ENCODE measurements around the gene RPS21. TPM values are rescaled to one million over a fixed set of nuclear protein-coding genes. Genes with fewer than 3 reads are reported as not detected.
A peak's percentile ranks its signal among the peaks of the same experiment; 100 is the strongest.

RPS21 gene
- total RNA-seq, 1 donor from 2014 or later = 1,629 TPM

DNA sequence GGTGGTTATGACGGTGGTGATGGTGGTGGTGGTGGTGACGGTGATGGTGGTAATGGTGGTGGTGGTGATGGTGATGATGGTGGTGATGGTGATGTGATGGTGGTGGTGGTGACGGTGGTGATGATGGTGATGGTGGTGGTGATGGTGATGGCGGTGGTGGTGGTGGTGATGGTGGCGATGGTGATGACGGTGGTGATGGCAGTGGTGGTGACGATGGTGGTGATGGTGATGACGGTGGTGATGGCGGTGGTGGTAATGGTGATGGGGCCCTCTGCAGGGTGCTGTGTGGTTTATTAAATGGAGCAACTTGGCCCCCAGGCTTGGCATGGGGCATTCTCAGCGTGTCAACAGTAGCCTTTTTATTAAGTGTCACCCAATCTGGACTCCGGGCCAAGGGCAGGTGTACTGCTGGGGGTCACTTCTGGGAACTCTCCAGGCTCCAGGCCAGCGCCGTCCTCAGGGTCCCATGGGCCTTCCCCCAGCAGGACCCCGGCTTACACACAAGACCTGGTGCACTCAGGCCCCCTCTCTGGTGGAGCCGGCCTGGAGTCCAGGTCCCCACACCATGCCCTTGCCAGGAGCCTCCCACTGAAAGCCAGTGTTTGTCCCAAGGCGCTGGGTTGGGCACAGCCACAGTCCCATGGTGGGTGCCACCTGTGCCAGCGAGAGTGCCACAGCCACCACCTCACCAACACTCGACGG is 11.4 kb downstream of the RPS21 start:
- DNase-seq (ENCODE audit: low spot score) = no peak
- Mint-ChIP-seq H3K9me3 (no peaks in the 10 kb centered on the region), H3K27me3 (ENCODE audit: insufficient read depth, low read depth) (no peaks in the 10 kb centered on the region), H3K36me3 (peaks cover 15% of the 10 kb centered on the region), H3K4me3 (no peak overlapping the region), H3K27ac (peak overlapping the region; percentile 39), H3K4me1 (no peaks in the 10 kb centered on the region)
- TF ChIP-seq EZH2 (IDR thresholded peaks at IDR 0.05) = no peak
- TF ChIP-seq EZH2phosphoT487 (IDR thresholded peaks at IDR 0.05) = no peak
- TF ChIP-seq, protein P1, sequence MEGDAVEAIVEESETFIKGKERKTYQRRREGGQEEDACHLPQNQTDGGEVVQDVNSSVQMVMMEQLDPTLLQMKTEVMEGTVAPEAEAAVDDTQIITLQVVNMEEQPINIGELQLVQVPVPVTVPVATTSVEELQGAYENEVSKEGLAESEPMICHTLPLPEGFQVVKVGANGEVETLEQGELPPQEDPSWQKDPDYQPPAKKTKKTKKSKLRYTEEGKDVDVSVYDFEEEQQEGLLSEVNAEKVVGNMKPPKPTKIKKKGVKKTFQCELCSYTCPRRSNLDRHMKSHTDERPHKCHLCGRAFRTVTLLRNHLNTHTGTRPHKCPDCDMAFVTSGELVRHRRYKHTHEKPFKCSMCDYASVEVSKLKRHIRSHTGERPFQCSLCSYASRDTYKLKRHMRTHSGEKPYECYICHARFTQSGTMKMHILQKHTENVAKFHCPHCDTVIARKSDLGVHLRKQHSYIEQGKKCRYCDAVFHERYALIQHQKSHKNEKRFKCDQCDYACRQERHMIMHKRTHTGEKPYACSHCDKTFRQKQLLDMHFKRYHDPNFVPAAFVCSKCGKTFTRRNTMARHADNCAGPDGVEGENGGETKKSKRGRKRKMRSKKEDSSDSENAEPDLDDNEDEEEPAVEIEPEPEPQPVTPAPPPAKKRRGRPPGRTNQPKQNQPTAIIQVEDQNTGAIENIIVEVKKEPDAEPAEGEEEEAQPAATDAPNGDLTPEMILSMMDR (IDR thresholded peaks at IDR 0.05) = no peak
- H4K20me1 ChIP-seq (ENCODE audit: low read depth) = peaks cover 5% of the 10 kb centered on the region
- H3K4me2 ChIP-seq = no peak overlapping the region
- no peak overlapping the region for H3K27ac ChIP-seq
- no peaks in the 10 kb centered on the region for H3K4me1 ChIP-seq
- H3K79me2 ChIP-seq (ENCODE audit: low read depth) = no peaks in the 10 kb centered on the region
- no peaks in the 10 kb centered on the region for H3F3A ChIP-seq (ENCODE audit: low read depth)
- no peaks in the 10 kb centered on the region for H3K9me3 ChIP-seq (ENCODE audit: low read depth)
- no peak overlapping the region for H3K9ac ChIP-seq
- no peaks in the 10 kb centered on the region for H3K36me3 ChIP-seq
- no peak overlapping the region for H3K4me3 ChIP-seq
- H2AFZ ChIP-seq (replicated peaks) = no peak overlapping the region
- H3K27me3 ChIP-seq = no peaks in the 10 kb centered on the region

DNA sequence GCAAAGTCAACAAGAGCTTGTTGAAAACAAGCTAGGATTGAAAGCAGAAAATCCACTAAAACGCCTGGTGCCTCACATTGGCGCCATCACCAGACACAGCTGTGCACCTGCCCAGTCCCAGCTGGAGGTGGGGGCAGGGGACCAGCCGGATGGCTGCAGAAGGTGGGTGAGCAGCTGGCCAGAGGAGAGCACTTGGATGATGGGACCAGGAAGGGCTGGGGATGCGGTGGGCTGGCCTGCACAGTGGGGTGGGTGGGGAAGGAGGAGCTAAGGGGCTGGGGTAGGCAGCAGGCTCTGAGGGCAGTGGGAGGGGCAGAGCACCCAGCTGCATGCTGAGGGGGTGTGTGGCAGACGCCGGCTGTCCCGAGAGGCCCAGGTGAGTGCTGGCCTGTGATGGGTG is 13.1 kb downstream of the RPS21 start:
- no peak overlapping the region for H3K27ac Mint-ChIP-seq
- Histone ChIP-seq H3K4me1 (no peaks in the 10 kb centered on the region), H3K36me3 (no peaks in the 10 kb centered on the region), H2AFZ (replicated peaks) (no peak overlapping the region), H3K27ac (no peak overlapping the region), H3K4me3 (no peak overlapping the region), H3K27me3 (no peaks in the 10 kb centered on the region), H3F3A (ENCODE audit: low read depth) (no peaks in the 10 kb centered on the region), H3K9me3 (ENCODE audit: low read depth) (no peaks in the 10 kb centered on the region), H3K9ac (no peak overlapping the region), H4K20me1 (ENCODE audit: low read depth) (peaks cover 11% of the 10 kb centered on the region), H3K79me2 (ENCODE audit: low read depth) (no peaks in the 10 kb centered on the region), H3K4me2 (no peak overlapping the region)
- no peak for DNase-seq (ENCODE audit: low spot score)
- no peak for TF ChIP-seq EZH2phosphoT487 (IDR thresholded peaks at IDR 0.05)
- TF ChIP-seq, protein P1 (IDR thresholded peaks at IDR 0.05) = no peak
- no peak for TF ChIP-seq EZH2 (IDR thresholded peaks at IDR 0.05)
- H3K4me1 Mint-ChIP-seq = peaks cover 4% of the 10 kb centered on the region
- no peaks in the 10 kb centered on the region for H3K27me3 Mint-ChIP-seq (ENCODE audit: insufficient read depth, low read depth)
- no peaks in the 10 kb centered on the region for H3K9me3 Mint-ChIP-seq
- H3K36me3 Mint-ChIP-seq = peaks cover 15% of the 10 kb centered on the region
- no peak overlapping the region for H3K4me3 Mint-ChIP-seq

DNA sequence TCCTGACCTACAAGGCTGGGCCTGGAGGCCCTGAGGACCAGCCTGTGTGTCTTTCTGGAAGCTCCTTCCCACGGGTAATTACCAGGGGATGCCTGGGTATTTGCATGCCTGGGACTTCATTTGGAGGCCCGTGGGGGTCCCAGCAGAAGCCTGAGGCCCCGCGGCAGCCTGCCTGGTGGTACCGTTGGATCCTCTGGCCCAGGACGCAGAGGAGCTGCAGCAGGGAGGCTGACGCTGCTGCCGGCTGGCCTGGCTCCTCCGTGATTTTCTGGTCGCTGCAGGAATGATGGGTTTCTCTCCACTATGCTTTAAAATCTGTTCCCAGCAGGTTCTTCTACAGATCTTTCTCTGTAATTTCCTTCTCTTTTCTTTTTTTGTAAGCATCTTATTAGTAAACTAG is 13.6 kb downstream of the RPS21 start:
- H3K27me3 Mint-ChIP-seq (ENCODE audit: insufficient read depth, low read depth) = no peaks in the 10 kb centered on the region
- no peak for DNase-seq (ENCODE audit: low spot score)
- Histone ChIP-seq H3K4me2 (no peak overlapping the region), H2AFZ (replicated peaks) (no peak overlapping the region), H4K20me1 (ENCODE audit: low read depth) (peaks cover 15% of the 10 kb centered on the region), H3K9ac (no peak overlapping the region), H3K4me1 (no peaks in the 10 kb centered on the region), H3K36me3 (no peaks in the 10 kb centered on the region), H3K79me2 (ENCODE audit: low read depth) (no peaks in the 10 kb centered on the region), H3K4me3 (no peak overlapping the region), H3K27me3 (no peaks in the 10 kb centered on the region), H3K9me3 (ENCODE audit: low read depth) (no peaks in the 10 kb centered on the region), H3F3A (ENCODE audit: low read depth) (no peaks in the 10 kb centered on the region), H3K27ac (no peak overlapping the region)
- peaks cover 9% of the 10 kb centered on the region for H3K4me1 Mint-ChIP-seq
- no peak for TF ChIP-seq EZH2 (IDR thresholded peaks at IDR 0.05)
- TF ChIP-seq EZH2phosphoT487 (IDR thresholded peaks at IDR 0.05) = no peak
- TF ChIP-seq, protein P1 (IDR thresholded peaks at IDR 0.05) = no peak
- H3K27ac Mint-ChIP-seq = no peak overlapping the region
- peaks cover 18% of the 10 kb centered on the region for H3K36me3 Mint-ChIP-seq
- H3K9me3 Mint-ChIP-seq = no peaks in the 10 kb centered on the region
- no peak overlapping the region for H3K4me3 Mint-ChIP-seq
